IMR-90 (cell line): ENCODE measurements around the gene THRB.

Source experiments
- CEBPB ChIP-seq: IDR thresholded peaks from 2 replicates; pipeline ENCODE4 v1.6.1; 2012; ENCODE audit warnings: low read depth, low read length, improper control_type of control experiment
- CHD1 ChIP-seq: IDR thresholded peaks from 2 replicates; pipeline ENCODE4 v1.6.1; 2012; ENCODE audit warnings: low read depth, low read length, improper control_type of control experiment
- POLR2A ChIP-seq: IDR thresholded peaks from 2 replicates; pipeline ENCODE4 v1.6.1; 2012; ENCODE audit warnings: mild to moderate bottlenecking, low read depth, low read length

GRCh38 chr3:24138876-24139256 lies 355.8 kb downstream of the THRB start:
- TF ChIP-seq POLR2A (no peak), CHD1 (no peak), CEBPB (no peak)
